ENCODE measurements around the gene FNDC11.
"Not testable (repeated sequence)": the region's sequence is repeated elsewhere in the genome, so short reads cannot be mapped to it uniquely, and the experiment has no call there.

FNDC11 gene

DNA sequence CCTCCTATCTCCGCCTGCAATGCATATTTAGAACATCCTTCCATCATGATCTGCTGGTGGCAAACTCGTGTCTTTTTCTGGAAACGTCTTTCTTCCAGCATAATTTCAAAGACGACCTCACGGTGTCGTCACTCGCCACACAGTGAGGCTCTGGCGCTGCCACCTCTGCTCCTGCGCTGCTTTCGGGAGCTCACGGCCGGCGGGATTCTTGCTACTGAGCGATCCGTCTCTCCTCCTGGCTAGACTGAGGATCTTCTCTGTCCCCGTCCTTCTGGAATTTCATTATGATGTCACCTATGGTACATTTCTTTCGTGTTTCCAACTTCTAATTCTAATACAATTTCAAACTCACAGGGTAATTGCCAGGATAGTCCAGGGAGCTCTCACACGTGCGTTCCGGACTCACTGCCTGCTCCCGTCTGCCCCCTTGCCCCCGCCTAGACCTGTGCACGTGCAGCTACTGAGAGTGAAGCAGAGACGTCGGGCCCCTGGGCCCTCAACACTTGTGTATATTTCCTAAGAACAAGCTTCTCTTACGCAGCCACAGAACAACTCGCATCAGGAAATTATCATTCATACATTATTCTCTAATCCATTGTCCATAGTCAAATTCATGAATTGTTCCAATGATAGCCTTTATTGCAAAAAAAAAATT is 45.6 kb downstream of the FNDC11 start:
- Histone ChIP-seq H3K36me3 (replicated peaks) (peaks cover 28% of the 10 kb centered on the region), H3K27ac (no peak overlapping the region), H3K4me3 (ENCODE audit: low read depth, low read length) (no peak overlapping the region), H3K27me3 (replicated peaks) (no peaks in the 10 kb centered on the region)
- in situ Hi-C loops (cut with HindIII; ENCODE audit: low pct_ligation_motif_present, low sequenced_read_pairs), result loop anchor here (25.0 kb wide), 2 partner anchors 88 to 288 kb away; partner anchors contain the start of genes DNAJC5 and TNFRSF6B
- no peak for DNase-seq
- TF ChIP-seq CTCF (IDR thresholded peaks at IDR 0.05; ENCODE audit: low read depth, low read length, missing control alignments), result no peak

GRCh38 chr20:63601679-63602078 is 47.7 kb downstream of the FNDC11 start:
- H3K36me3 ChIP-seq (replicated peaks), result peaks cover 25% of the 10 kb centered on the region

DNA sequence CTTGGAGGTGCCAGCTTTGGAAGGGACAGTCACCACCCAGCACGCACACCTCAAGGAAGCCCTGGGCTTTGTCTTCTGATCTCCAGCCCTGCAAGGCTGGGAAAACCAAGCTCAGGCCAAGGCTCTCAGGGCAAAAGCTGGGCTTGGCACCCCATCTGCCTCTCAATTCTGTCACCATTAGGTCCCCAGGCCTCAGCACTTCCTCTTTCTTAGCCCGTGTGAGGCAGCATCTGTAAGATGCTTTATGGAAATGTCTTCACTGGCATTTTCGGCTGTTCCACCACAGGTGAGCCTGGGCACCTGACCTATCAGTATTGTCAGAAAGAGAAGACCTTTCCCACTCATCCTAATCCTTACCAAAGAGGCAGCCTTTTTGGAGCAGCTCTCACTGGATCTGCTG is 48.4 kb downstream of the FNDC11 start:
- H3K27me3 ChIP-seq (replicated peaks), result no peaks in the 10 kb centered on the region
- peaks cover 24% of the 10 kb centered on the region for H3K36me3 ChIP-seq (replicated peaks)
- no peak overlapping the region for H3K4me3 ChIP-seq (ENCODE audit: low read depth, low read length)
- TF ChIP-seq CTCF (IDR thresholded peaks at IDR 0.05; ENCODE audit: low read depth, low read length, missing control alignments), result no peak
- in situ Hi-C loops (cut with HindIII; ENCODE audit: low pct_ligation_motif_present, low sequenced_read_pairs), result no loop called here
- DNase-seq, result no peak
- H3K27ac ChIP-seq, result no peak overlapping the region

More at GRCh38 chr20:63601679-63602078, 47.7 kb downstream of the FNDC11 start:
- H3K4me3 ChIP-seq (ENCODE audit: low read depth, low read length); H3K27ac ChIP-seq; in situ Hi-C loops (cut with HindIII; ENCODE audit: low pct_ligation_motif_present, low sequenced_read_pairs); H3K27me3 ChIP-seq (replicated peaks); DNase-seq: not testable (repeated sequence)

Measured in brain microvascular endothelial cell (primary cell).